Epithelial cell of proximal tubule (primary cell): Measurements from ENCODE around the gene HLA-DMB. TPM values are rescaled to one million over a fixed set of nuclear protein-coding genes. Genes with fewer than 3 reads are reported as not detected.

Experiments
- DNase-seq: peaks from one replicate; pipeline ENCODE4 v3.0.0-alpha.2; 2011; ENCODE audit warnings: low read depth
- H3K4me3 ChIP-seq: 2 replicates; pipeline ENCODE4 v1.5.1; 2011; ENCODE audit warnings: low read depth, mild to moderate bottlenecking, low read length
- CTCF ChIP-seq: conservative IDR thresholded peaks from 2 replicates; pipeline ENCODE4 v1.5.1; 2012; ENCODE audit warnings: low read depth, mild to moderate bottlenecking, low read length
- total RNA-seq: library from RNA; depleted of rRNA; stranded (reverse); fragments of >200 nt; gene quantifications from 2 replicates; pipeline ENCODE4 v1.2.3, GENCODE V29; 2015

The HLA-DMB gene
- total RNA-seq, 1 donor from 2014 or later = 4.2 TPM

- no peak overlapping the region for H3K4me3 ChIP-seq
- no peak for DNase-seq
- TF ChIP-seq CTCF = no peak
These were observed 35.8 kb downstream of the HLA-DMB start for GRCh38 chr6:32905078-32905477.

GRCh38 chr6:32903952-32904351 lies 36.9 kb downstream of the HLA-DMB start:
- no peak for DNase-seq
- H3K4me3 ChIP-seq = no peak overlapping the region
- TF ChIP-seq CTCF = no peak

- TF ChIP-seq CTCF = no peak
- H3K4me3 ChIP-seq = peak overlapping the region; percentile 92
- DNase-seq = no peak
These were observed 45.9 kb downstream of the HLA-DMB start for GRCh38 chr6:32895006-32895345.

GRCh38 chr6:32894085-32895005 lies 46.5 kb downstream of the HLA-DMB start:
- peak; percentile 37 for DNase-seq
- TF ChIP-seq CTCF = peak; percentile 9
- H3K4me3 ChIP-seq = peak overlapping the region; percentile 92

GRCh38 chr6:32890831-32891230 lies 50.0 kb downstream of the HLA-DMB start:
- no peak for TF ChIP-seq CTCF
- no peak for DNase-seq
- H3K4me3 ChIP-seq = no peak overlapping the region

- TF ChIP-seq CTCF = no peak
- H3K4me3 ChIP-seq = no peak overlapping the region
- no peak for DNase-seq
These were observed 51.3 kb downstream of the HLA-DMB start for GRCh38 chr6:32889533-32889932.

DNA sequence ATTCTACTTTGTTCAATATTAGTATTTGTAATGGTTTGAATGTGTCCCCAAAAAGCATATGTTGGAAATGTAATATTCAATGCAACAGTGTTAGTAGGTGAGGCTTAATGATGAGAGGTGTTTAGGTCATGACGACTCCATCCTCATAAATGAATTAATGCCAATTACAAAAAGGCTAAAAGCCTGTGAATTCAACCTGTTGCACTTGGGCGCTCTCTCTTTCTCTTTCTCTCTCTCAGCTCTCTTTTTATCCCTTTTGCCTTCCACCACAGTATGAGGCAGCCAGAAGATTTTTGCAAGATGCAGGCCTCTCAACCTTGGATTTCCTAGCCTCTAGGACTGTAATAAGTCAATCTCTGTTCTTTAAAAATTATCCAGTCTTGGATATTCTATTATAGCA lies 52.3 kb downstream of the HLA-DMB start:
- no peak for TF ChIP-seq CTCF

More for the DNA sequence above, 52.3 kb downstream of the HLA-DMB start:
- no peak for DNase-seq
- no peak overlapping the region for H3K4me3 ChIP-seq
